Gastrocnemius medialis (tissue), 4 donors: ENCODE data around the gene ITIH4. TPM values are rescaled to one million over a fixed set of nuclear protein-coding genes. Genes with fewer than 3 reads are reported as not detected.

Experiments used
- ATAC-seq, 2 donors: fragments of 150-250 bp; one replicate each; pipeline ENCODE4 v1.9.1; 2016
- DNase-seq, 2 donors: peaks; one replicate each; pipeline ENCODE4 v3.0.0-alpha.2; 2019
- H3K27ac ChIP-seq, 4 donors: fragments of 200-600 bp; sonication (generic); 1 replicate in 1 of 4; 2 replicates in 3 of 4; pipeline ENCODE4 v1.5.1; 2016 to 2018; ENCODE audit warnings: mild to moderate bottlenecking in 2 of 4, moderate library complexity in 1 of 4
- H3K27me3 ChIP-seq, 3 donors: fragments of 200-600 bp; sonication (generic) in 2 of 3; 1 replicate in 1 of 3; 2 replicates in 2 of 3; pipeline versions ENCODE4 v1.5.1 to v1.6.0; 2016 to 2019; ENCODE audit warnings: mild to moderate bottlenecking in 1 of 3, moderate library complexity in 1 of 3
- H3K36me3 ChIP-seq, 2 donors: fragments of 200-600 bp; sonication (generic) in 1 of 2; one replicate each; pipeline ENCODE4 v1.5.1; 2017 to 2018
- H3K4me1 ChIP-seq, 2 donors: fragments of 200-600 bp; sonication (generic) in 1 of 2; one replicate each; pipeline ENCODE4 v1.5.1; 2016 to 2017; ENCODE audit warnings: mild to moderate bottlenecking in 2 of 2
- H3K4me3 ChIP-seq, 4 donors: fragments of 200-600 bp; sonication (generic) in 3 of 4; 1 replicate in 1 of 4; 2 replicates in 3 of 4; pipeline ENCODE4 v1.5.1; 2016 to 2019; ENCODE audit warnings: mild to moderate bottlenecking in 2 of 4
- H3K9me3 ChIP-seq, 3 donors: fragments of 200-600 bp; sonication (generic) in 2 of 3; 1 replicate in 1 of 3; 2 replicates in 2 of 3; pipeline ENCODE4 v1.5.1; 2016 to 2019
- CTCF ChIP-seq, 5 experiments: fragments of 450-650 bp in 3 of 5; fragments of 200-600 bp in 2 of 5; sonication (generic) in 2 of 5; IDR thresholded peaks in 4 of 5; conservative IDR thresholded peaks in 1 of 5; 1 replicate in 4 of 5; 2 replicates in 1 of 5; pipeline ENCODE4 v1.5.1; 2016 to 2019; ENCODE audit warnings: antibody characterized with exemption in 5 of 5, mild to moderate bottlenecking in 3 of 5, moderate library complexity in 3 of 5
- POLR2A ChIP-seq, 2 donors: fragments of 450-650 bp; IDR thresholded peaks; one replicate each; pipeline ENCODE4 v1.6.1; 2017; ENCODE audit warnings: antibody characterized with exemption in 2 of 2, mild to moderate bottlenecking in 2 of 2, moderate library complexity in 2 of 2
- in situ Hi-C, 4 donors: fragments of 200-750 bp; cut with MboI; loops; one replicate each; pipeline versions ENCODE4 v1.15.0 to v1.8.0; 2017; ENCODE audit warnings: low sequenced_read_pairs in 4 of 4
- intact Hi-C: fragments of 100-400 bp; cut with DNase I; formaldehyde crosslinking; loops from one replicate; pipeline ENCODE4 v1.15.1; 2023; ENCODE audit warnings: low total_unique reads
- total RNA-seq, 4 donors: library from RNA; depleted of rRNA; stranded (reverse); fragments of >200 nt; gene quantifications; one replicate each; pipeline versions ENCODE4 v1.1.0 to v1.2.3, GENCODE V29; 2016

Gene ITIH4
- total RNA-seq, 4 donors from 2014 or later: 3.5 to 20.4 (median 12.7) TPM

DNA sequence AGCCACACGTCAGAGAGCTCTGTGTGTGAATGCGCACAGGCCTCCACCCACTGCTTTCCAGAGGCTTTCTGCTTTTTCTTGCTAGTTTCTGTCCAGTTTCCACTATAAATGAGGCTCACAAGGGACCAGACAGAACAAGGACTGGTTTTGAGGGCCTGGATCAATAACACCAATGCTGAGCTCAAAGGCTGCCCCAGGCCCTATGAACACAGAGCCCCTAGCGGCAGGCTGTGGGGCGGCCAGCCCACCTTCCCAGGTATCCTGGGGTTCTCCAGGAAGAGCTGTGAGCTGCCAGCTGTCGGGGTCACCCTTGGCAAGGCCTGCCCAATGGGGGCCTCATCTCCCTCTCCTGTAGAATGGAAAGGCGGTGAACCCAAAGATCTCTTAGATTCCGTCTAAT lies 38.1 kb downstream of the ITIH4 start:
- Histone ChIP-seq H3K4me3 (no peak overlapping the region), H3K4me1 (no peaks in the 10 kb centered on the region), H3K36me3 (no peaks in the 10 kb centered on the region), H3K9me3 (no peaks in the 10 kb centered on the region), H3K27me3 (no peaks in the 10 kb centered on the region), H3K27ac (no peak overlapping the region)
- DNase-seq (no peak), ATAC-seq (no peak)
- in situ Hi-C loops (no loop called here), intact Hi-C loops (no loop called here)
- no peak for TF ChIP-seq POLR2A (IDR thresholded peaks at IDR 0.05)
- no peak for TF ChIP-seq CTCF (IDR thresholded peaks at IDR 0.05 in 4 of 5, conservative IDR thresholded peaks at IDR 0.05 in 1 of 5)

DNA sequence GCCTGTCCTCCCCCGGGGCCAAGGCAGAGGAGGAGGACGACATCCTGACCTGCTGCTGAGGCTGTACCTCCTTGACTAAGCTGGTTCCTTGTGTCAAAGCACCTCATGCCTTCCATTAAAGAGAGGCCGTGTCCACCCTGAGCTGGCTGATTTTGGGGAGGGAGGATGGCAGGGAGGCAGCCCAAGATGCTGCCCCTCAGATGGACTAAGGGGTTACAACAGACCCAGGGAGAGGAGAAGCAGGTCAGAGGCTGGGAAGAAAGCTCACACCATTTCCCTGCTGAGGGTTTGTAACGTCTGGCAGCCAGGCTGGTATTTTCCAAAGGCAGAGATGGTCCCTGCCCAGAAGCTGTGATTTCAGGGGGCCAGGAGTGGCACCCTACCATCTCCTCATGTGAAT lies 38.5 kb downstream of the ITIH4 start:
- Histone ChIP-seq H3K4me3 (no peak overlapping the region), H3K36me3 (no peaks in the 10 kb centered on the region), H3K4me1 (no peaks in the 10 kb centered on the region), H3K9me3 (no peaks in the 10 kb centered on the region), H3K27me3 (no peaks in the 10 kb centered on the region), H3K27ac (no peak overlapping the region)
- DNase-seq (no peak), ATAC-seq (no peak)
- in situ Hi-C loops: no loop called here
- intact Hi-C loops: no loop called here
- TF ChIP-seq POLR2A (IDR thresholded peaks at IDR 0.05) (no peak), CTCF (IDR thresholded peaks at IDR 0.05 in 4 of 5, conservative IDR thresholded peaks at IDR 0.05 in 1 of 5) (no peak)

DNA sequence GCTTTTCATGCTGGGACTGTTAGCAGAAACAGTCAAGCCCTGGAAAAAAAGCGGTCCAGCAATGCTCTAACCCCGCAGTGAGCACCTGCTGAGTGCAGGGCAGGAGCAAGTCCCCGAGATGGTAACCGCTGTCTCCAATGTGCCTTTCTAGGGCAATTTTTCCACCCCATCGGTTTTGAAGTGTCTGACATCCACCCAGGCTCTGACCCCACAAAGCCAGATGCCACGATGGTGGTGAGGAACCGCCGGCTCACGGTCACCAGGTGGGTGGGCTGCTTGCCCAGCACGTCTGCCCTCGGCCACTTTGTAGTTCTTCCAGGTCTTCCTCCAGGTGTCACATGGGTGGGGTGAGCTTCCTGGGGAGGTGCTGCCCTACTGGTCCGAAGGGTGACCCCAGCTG lies 39.1 kb downstream of the ITIH4 start:
- TF ChIP-seq CTCF (IDR thresholded peaks at IDR 0.05 in 4 of 5, conservative IDR thresholded peaks at IDR 0.05 in 1 of 5) (no peak), POLR2A (IDR thresholded peaks at IDR 0.05) (no peak)
- H3K9me3 ChIP-seq: no peaks in the 10 kb centered on the region
- H3K36me3 ChIP-seq: no peaks in the 10 kb centered on the region
- no peaks in the 10 kb centered on the region for H3K27me3 ChIP-seq
- DNase-seq (no peak), ATAC-seq (no peak)
- intact Hi-C loops: no loop called here
- no peak overlapping the region for H3K27ac ChIP-seq
- H3K4me3 ChIP-seq: no peak overlapping the region
- no peaks in the 10 kb centered on the region for H3K4me1 ChIP-seq
- in situ Hi-C loops: no loop called here

DNA sequence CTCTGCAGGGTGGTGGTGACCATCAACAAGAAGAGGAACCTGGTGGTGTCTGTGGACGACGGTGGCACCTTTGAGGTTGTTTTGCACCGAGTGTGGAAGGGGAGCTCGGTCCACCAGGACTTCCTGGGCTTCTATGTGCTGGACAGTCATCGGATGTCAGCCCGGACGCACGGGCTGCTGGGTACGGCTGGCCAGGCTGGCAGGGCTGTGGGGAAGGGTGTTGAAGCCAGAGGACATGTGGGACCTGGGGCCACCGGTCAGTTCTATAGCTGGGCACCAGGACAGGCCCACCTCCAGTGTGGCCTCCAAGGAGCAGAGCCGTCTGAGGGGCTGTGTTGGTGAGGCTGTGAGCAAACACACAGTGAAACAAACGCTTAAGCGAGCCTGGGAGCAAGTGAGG lies 39.7 kb downstream of the ITIH4 start:
- H3K4me1 ChIP-seq: no peaks in the 10 kb centered on the region
- no peak for DNase-seq
- in situ Hi-C loops: no loop called here

More for the DNA sequence above, 39.7 kb downstream of the ITIH4 start:
- H3K36me3 ChIP-seq: no peaks in the 10 kb centered on the region
- H3K9me3 ChIP-seq: no peaks in the 10 kb centered on the region
- no peak overlapping the region for H3K4me3 ChIP-seq
- no peak for ATAC-seq
- TF ChIP-seq CTCF (IDR thresholded peaks at IDR 0.05 in 4 of 5, conservative IDR thresholded peaks at IDR 0.05 in 1 of 5) (no peak), POLR2A (IDR thresholded peaks at IDR 0.05) (no peak)
- H3K27me3 ChIP-seq: no peaks in the 10 kb centered on the region
- no peak overlapping the region for H3K27ac ChIP-seq
- intact Hi-C loops: no loop called here
